DMS79 (cell line): Measurements from ENCODE around the gene SAMM50.

Experiments used
- DNase-seq: peaks from one replicate; lab custom pipeline; 2025; lab: John Stamatoyannopoulos, UW

SAMM50 gene

DNA sequence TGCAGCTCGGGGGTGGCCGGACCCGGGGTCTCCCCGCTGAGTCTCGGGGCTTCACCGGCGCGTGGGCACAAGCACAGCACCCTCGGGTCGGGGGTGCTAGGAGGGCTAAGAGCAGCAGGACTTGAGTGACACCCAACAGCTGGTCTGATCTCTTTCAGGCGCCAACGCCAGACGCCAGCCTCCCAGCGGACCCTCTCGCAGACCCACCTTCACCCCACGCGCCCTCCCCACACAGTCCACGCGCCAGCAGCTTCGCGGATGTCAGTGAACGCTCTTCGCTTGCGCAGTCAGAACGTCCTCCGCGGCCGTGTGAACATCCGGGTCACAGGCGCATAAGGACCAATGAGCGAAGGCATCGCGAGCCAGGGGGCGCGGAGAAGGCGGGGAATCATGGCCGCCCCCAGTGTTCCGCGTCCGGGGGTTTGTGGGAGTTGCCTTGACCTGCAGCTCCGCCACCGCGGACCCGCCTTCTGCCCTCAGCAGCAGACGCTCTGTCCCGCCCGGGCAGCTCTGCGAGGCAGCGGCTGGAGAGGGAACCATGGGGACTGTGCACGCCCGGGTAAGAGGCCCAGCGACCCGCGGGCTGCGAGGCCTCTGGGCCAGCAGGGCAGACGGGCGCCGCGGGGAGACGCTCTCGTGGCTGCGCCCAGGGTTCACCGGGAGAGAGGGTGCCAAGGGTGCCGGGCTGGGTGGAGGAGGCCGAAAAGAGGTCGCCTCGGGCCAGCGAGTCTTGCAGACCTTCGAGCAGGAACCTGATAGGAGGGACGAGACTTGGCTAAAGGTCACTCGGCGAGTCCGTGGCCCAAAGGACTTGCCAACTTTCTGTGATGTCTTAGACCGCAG is at the start of gene SAMM50:
Gene SAMM50 (plus strand): TSS at position 403 of the 843 bp plus-strand sequence. CDS start 136 bp downstream, at position 539.
- peak; percentile 54 for DNase-seq

DNA sequence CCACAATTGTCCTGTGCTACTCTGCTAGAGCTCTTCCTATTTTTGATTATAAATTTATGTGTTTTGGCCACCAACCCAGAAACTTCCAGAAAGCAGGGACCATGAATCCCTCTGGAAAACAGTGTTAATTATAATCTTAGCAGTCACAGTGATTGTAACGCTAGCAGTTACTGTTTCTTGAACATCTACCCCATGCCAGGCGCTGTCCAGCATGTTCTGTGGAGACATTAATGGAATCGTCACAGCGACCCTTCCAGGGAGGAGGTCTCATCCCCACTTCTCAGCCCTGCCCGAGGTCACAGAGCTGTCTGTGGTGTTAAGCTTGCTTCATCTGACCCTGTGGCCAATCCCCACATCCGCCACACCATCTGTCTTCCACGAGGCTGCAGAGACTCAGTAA is 49.6 kb upstream of the SAMM50 start:
- DNase-seq, result no peak

DNA sequence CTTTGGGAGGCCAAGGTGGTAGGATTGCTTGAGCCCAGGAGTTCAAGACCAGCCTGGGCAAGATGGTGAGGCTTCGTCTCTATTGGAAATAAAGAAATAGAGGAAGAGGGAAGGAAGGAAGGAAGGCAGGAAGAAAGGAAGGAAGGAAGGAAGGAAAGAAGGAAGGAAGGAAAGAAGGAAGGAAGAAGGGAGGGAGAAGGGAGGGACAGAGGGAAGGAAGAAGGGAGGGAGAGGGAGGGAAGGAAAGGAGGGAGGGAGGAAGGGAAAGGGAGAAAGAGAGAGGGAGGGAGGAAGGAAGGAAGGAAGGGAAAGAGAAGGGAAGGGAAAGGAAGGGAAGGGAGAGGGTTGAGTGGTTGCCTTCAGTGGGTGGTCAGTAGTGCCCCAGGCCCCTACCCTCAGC is 45.5 kb upstream of the SAMM50 start:
- DNase-seq, result no peak

DNA sequence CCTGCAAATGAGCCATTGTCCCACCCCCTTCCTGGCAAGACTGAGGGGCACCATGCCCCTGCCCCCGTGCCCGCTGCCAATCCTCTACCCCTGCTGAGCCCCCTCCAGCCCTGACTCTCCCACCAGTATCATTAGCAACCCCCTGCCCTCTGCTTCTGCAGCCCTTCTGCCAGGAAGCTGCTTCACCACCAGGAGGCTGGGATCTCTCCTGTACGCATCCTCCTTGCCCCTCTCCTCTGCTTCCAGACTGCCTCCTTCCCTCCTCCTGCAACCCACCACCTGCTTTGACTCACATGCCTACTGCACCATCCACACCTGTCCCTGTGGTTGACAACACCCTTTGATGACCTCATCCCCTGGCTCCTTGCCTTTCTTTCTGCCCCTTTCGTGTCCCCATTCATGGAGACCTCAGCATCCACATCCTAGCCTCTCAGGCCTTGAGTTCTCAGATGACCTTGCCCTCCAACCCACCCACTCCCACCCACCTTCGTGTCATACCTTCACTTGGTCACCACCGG is 45.0 kb upstream of the SAMM50 start:
- no peak for DNase-seq

- DNase-seq, result no peak
These were observed 43.9 kb upstream of the SAMM50 start for GRCh38 chr22:43911351-43911750.

DNA sequence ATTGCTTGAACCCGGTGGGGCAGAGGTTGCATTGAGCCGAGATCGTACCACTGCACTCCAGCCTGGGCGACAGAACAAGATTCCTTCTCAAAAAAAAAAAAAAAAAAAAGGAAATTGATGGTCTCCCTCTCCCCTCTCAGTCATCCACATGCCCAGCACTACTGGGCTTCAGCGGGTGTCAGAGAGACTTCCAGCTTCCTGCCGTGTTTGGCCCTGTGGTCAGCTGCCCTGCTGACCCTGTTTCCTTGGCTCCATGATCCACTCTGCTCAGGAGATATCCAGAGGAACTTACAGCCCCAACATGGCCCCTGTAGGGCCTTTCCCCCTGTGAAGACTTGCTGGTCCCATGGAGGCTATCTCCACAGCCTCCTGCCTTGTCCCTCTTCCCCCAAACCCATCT is 37.7 kb upstream of the SAMM50 start:
- DNase-seq, result no peak

- DNase-seq, result no peak
These were observed 35.9 kb upstream of the SAMM50 start for GRCh38 chr22:43919106-43919973.

DNA sequence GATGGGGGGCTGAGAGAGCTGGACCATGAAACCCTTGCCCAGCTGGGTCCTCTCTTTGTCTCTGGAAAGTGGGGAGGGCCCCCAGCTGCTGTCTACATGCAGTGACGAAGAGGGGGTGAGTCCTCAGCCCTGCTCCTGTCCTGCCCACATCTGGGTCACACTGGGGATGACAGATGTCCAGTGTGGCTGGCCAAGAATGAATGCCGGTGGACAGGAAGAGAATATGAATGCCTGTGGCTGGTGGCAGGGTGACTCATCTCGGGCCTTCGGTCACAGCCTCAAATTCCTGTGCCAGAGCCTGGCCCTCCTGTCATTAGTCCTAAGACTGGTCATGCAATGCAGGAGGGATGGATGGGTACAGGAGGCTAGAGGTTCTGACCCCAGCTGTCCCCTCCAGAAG is 33.9 kb upstream of the SAMM50 start:
- DNase-seq, result no peak

- DNase-seq, result no peak
These were observed 33.1 kb upstream of the SAMM50 start for GRCh38 chr22:43922123-43922522.

DNA sequence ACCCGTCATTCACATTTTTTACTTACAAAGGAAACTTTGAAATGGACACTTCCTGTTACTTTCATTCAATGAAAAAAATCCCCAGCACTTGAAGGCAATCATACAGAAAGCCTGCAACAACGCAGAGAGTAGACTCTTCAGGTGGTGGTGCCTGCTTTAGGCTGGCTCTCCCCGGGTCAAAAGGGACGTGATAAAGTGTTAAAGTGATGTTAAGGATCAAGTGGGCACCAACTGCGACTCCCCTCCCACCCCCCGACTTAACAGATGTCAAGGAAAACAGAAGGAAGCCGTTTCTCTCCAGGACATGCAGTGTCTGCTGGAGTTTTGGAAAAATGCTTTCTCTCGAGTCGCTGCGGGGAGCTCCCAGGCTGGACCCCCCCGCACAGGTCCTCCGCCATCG is 32.1 kb upstream of the SAMM50 start:
- DNase-seq, result peak; percentile 10

DNA sequence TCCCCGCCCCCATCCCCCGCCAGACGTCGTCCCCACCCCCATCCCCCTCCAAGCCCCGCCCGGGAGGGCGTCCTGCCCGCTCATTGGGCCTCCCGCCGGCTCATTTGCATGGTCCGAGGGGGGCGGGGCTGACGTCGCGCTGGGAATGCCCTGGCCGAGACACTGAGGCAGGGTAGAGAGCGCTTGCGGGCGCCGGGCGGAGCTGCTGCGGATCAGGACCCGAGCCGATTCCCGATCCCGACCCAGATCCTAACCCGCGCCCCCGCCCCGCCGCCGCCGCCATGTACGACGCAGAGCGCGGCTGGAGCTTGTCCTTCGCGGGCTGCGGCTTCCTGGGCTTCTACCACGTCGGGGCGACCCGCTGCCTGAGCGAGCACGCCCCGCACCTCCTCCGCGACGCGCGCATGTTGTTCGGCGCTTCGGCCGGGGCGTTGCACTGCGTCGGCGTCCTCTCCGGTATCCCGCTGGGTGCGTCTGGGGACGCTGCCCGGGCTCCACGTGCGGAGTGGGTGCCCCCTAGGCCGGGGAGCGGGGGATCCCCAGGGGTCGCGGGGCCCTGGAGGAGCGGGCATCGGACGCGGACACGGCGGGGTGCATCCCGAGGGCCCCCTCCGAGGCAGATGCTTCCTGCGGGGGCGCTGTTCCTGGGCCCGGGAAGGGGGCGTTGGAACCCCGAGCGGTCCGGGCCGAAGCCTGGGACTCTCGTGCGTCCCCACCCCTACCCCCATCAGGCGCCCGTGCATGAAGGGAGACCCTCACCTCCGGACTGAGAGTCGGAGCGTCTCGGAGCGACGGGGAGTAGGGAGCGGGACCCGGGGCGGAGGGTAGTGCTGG is 31.4 kb upstream of the SAMM50 start, which contains the start of gene PNPLA3:
Gene PNPLA3 (plus strand): TSS at position 175 of the 834 bp plus-strand sequence. CDS start 107 bp downstream, at position 282.
- peak; percentile 26 for DNase-seq

DNA sequence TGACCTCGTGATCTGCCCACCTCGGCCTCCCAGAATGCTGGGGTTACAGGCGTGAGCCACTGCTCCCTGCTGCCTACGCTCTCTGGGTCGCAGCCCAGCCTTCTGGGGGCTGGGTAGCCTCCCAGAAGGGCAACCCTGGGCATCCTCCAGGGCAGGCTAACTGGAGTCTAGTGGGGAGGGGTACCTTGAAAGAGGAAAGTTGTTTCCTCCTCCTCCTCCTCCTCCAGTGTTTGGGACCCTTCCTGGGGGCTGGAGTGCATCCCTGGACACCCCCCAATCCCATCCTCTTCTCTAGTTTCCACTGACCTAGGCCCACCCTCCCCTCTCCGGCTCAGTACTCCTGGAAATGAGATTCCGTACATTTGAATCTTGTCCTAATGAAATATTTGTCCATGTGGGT is 30.4 kb upstream of the SAMM50 start:
- DNase-seq, result no peak

GRCh38 chr22:43925433-43926348 is 29.6 kb upstream of the SAMM50 start:
- no peak for DNase-seq

DNA sequence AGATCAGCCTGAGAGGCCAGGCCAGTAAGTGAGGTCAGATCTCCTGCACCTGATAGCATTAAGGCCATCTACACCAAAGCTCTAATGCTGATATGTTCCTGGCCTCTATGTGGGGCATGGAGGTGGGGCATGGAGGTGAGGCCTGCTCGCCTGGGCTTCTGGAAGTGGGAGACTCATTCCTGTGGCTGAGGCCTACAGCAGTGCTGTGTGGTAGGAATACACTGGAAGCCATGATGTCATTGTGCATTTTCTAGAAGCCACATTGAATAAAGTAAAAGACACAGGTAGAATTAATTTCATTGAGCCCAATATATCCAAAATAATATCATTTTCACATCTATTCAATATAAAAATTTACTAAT is 28.9 kb upstream of the SAMM50 start:
- DNase-seq, result no peak

- DNase-seq, result no peak
These were observed 26.8 kb upstream of the SAMM50 start for GRCh38 chr22:43928468-43928867.

GRCh38 chr22:43928908-43929307 is 26.3 kb upstream of the SAMM50 start:
- DNase-seq, result no peak

GRCh38 chr22:43931771-43932170 is 23.5 kb upstream of the SAMM50 start:
- no peak for DNase-seq

GRCh38 chr22:43941449-43941848 is 13.8 kb upstream of the SAMM50 start:
- no peak for DNase-seq

DNA sequence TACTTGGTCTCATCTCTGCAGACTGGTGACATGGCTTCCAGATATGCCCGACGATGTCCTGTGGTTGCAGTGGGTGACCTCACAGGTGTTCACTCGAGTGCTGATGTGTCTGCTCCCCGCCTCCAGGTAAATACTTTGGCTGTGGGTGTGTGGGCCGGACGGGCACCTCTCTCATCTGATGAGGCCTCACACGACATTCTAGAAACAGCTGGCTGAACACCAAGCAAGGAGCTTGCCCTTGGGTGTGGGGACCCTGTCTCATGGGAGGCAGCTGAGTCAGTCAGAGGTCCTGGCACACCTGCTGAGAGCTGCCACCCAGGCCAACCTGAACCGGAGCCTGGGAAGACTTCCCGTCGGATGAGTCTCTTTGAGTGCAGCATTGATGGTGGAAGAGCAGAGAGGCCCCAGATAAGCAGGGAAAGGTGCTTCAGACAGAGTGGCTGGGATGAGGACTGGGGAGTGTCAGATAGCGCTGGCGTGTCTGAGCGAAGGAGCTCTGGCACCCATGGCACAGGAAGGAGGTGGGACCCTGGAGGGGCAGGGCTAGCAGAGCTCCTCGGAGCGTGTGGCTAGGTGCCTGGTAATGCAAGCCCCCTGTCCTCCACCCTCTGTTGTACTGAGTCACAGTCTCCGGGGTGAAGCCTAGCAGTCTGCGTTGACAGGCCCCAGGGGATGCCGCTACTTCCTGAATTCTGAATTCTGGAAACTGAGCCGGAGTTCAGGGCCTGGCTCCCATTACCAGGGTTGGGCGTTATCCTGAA is 10.4 kb upstream of the SAMM50 start:
- no peak for DNase-seq
